Liver (tissue), 3 donors: Measurements from ENCODE around the gene MDGA2.

ENCODE experiments used
- FOXA1 ChIP-seq: IDR thresholded peaks from 2 replicates; pipeline ENCODE4 v1.6.1; 2016; ENCODE audit warnings: antibody characterized with exemption
- FOXA2 ChIP-seq: IDR thresholded peaks from 2 replicates; pipeline ENCODE4 v1.6.1; 2016; ENCODE audit warnings: antibody characterized with exemption
- GABPA ChIP-seq, 2 donors: IDR thresholded peaks in 1 of 2; conservative IDR thresholded peaks in 1 of 2; 2 replicates each; pipeline ENCODE4 v1.6.1; 2016; ENCODE audit warnings: antibody characterized with exemption in 2 of 2, mild to moderate bottlenecking in 1 of 2, moderate library complexity in 1 of 2
- JUND ChIP-seq, 2 donors: IDR thresholded peaks; 2 replicates each; pipeline ENCODE4 v1.6.1; 2016; ENCODE audit warnings: antibody characterized with exemption in 2 of 2
- RAD21 ChIP-seq, 2 donors: IDR thresholded peaks; 2 replicates each; pipeline ENCODE4 v1.6.1; 2016; ENCODE audit warnings: antibody characterized with exemption in 2 of 2, mild to moderate bottlenecking in 2 of 2
- RXRA ChIP-seq, 2 donors: IDR thresholded peaks; 2 replicates each; pipeline ENCODE4 v1.6.1; 2017 to 2018; ENCODE audit warnings: antibody characterized with exemption in 2 of 2, mild to moderate bottlenecking in 1 of 2
- SP1 ChIP-seq: IDR thresholded peaks from 2 replicates; pipeline ENCODE4 v1.6.1; 2018; ENCODE audit warnings: antibody characterized with exemption, mild to moderate bottlenecking
- TAF1 ChIP-seq: conservative IDR thresholded peaks from 2 replicates; pipeline ENCODE4 v1.6.1; 2016; ENCODE audit warnings: antibody characterized with exemption, mild to moderate bottlenecking
- YY1 ChIP-seq: IDR thresholded peaks from 2 replicates; pipeline ENCODE4 v1.6.1; 2016; ENCODE audit warnings: antibody characterized with exemption, mild to moderate bottlenecking
- TF ChIP-seq, protein P1 (sequence below): IDR thresholded peaks from 2 replicates; pipeline ENCODE4 v1.6.1; 2016; ENCODE audit warnings: antibody characterized with exemption
- TF ChIP-seq, protein P2 (sequence below): fragments of 150-350 bp; IDR thresholded peaks from 2 replicates; pipeline ENCODE4 v1.5.1; 2017; ENCODE audit warnings: improper control_type of control experiment, low read depth, low read length; ENCODE audit not compliant: missing input control
- TF ChIP-seq, protein P3 (sequence below): IDR thresholded peaks from 2 replicates; pipeline ENCODE4 v1.6.1; 2016; ENCODE audit warnings: antibody characterized with exemption, mild to moderate bottlenecking
- TF ChIP-seq, protein P4 (sequence below): IDR thresholded peaks from 2 replicates; pipeline ENCODE4 v1.6.1; 2016; ENCODE audit warnings: antibody characterized with exemption
- TF ChIP-seq, protein P5 (sequence below): IDR thresholded peaks from 2 replicates; pipeline ENCODE4 v1.6.1; 2016; ENCODE audit warnings: antibody characterized with exemption
- donor health status: healthy.
- donor health status: healthy.

DNA sequence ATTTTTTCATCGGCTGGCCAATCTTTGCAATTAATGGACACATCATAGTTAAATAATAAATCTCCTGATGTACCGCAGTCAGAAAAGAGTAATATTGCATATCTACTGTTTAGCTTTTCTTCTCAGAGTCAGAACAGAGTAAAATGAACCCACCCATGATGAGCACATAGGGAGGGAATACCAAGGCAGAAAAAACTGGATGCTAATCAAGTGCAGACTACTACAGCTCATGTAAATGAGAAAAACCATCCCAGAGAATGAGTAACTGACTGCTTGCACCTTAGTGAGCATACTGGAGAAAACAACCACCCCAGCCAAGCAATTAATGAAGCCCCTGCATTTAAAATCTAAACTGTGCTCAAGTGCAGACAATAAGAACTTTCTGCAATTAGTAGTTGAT, 483.7 kb downstream of the MDGA2 start:
- TF ChIP-seq, protein P1, sequence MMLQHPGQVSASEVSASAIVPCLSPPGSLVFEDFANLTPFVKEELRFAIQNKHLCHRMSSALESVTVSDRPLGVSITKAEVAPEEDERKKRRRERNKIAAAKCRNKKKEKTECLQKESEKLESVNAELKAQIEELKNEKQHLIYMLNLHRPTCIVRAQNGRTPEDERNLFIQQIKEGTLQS: no peak
- TF ChIP-seq, protein P2, sequence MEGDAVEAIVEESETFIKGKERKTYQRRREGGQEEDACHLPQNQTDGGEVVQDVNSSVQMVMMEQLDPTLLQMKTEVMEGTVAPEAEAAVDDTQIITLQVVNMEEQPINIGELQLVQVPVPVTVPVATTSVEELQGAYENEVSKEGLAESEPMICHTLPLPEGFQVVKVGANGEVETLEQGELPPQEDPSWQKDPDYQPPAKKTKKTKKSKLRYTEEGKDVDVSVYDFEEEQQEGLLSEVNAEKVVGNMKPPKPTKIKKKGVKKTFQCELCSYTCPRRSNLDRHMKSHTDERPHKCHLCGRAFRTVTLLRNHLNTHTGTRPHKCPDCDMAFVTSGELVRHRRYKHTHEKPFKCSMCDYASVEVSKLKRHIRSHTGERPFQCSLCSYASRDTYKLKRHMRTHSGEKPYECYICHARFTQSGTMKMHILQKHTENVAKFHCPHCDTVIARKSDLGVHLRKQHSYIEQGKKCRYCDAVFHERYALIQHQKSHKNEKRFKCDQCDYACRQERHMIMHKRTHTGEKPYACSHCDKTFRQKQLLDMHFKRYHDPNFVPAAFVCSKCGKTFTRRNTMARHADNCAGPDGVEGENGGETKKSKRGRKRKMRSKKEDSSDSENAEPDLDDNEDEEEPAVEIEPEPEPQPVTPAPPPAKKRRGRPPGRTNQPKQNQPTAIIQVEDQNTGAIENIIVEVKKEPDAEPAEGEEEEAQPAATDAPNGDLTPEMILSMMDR: no peak
- TF ChIP-seq, protein P3, sequence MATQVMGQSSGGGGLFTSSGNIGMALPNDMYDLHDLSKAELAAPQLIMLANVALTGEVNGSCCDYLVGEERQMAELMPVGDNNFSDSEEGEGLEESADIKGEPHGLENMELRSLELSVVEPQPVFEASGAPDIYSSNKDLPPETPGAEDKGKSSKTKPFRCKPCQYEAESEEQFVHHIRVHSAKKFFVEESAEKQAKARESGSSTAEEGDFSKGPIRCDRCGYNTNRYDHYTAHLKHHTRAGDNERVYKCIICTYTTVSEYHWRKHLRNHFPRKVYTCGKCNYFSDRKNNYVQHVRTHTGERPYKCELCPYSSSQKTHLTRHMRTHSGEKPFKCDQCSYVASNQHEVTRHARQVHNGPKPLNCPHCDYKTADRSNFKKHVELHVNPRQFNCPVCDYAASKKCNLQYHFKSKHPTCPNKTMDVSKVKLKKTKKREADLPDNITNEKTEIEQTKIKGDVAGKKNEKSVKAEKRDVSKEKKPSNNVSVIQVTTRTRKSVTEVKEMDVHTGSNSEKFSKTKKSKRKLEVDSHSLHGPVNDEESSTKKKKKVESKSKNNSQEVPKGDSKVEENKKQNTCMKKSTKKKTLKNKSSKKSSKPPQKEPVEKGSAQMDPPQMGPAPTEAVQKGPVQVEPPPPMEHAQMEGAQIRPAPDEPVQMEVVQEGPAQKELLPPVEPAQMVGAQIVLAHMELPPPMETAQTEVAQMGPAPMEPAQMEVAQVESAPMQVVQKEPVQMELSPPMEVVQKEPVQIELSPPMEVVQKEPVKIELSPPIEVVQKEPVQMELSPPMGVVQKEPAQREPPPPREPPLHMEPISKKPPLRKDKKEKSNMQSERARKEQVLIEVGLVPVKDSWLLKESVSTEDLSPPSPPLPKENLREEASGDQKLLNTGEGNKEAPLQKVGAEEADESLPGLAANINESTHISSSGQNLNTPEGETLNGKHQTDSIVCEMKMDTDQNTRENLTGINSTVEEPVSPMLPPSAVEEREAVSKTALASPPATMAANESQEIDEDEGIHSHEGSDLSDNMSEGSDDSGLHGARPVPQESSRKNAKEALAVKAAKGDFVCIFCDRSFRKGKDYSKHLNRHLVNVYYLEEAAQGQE: no peak
- TF ChIP-seq, protein P4, sequence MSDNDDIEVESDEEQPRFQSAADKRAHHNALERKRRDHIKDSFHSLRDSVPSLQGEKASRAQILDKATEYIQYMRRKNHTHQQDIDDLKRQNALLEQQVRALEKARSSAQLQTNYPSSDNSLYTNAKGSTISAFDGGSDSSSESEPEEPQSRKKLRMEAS: no peak
- TF ChIP-seq FOXA1: no peak
- no peak for TF ChIP-seq YY1
- TF ChIP-seq RAD21 (IDR thresholded peaks at IDR 0.05): no peak
- TF ChIP-seq GABPA (IDR thresholded peaks at IDR 0.05 in 1 of 2, conservative IDR thresholded peaks at IDR 0.05 in 1 of 2): no peak
- TF ChIP-seq JUND (IDR thresholded peaks at IDR 0.05): no peak
- TF ChIP-seq TAF1: no peak
- TF ChIP-seq, protein P5, sequence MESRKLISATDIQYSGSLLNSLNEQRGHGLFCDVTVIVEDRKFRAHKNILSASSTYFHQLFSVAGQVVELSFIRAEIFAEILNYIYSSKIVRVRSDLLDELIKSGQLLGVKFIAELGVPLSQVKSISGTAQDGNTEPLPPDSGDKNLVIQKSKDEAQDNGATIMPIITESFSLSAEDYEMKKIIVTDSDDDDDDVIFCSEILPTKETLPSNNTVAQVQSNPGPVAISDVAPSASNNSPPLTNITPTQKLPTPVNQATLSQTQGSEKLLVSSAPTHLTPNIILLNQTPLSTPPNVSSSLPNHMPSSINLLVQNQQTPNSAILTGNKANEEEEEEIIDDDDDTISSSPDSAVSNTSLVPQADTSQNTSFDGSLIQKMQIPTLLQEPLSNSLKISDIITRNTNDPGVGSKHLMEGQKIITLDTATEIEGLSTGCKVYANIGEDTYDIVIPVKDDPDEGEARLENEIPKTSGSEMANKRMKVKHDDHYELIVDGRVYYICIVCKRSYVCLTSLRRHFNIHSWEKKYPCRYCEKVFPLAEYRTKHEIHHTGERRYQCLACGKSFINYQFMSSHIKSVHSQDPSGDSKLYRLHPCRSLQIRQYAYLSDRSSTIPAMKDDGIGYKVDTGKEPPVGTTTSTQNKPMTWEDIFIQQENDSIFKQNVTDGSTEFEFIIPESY: no peak
- TF ChIP-seq SP1: no peak
- no peak for TF ChIP-seq RXRA (IDR thresholded peaks at IDR 0.05)
- no peak for TF ChIP-seq FOXA2
